GM23248 (cell line): Measurements from ENCODE around the gene HSF4. TPM values are rescaled to one million over a fixed set of nuclear protein-coding genes. Genes with fewer than 3 reads are reported as not detected.

ENCODE experiments used
- DNase-seq: peaks from one replicate; pipeline ENCODE4 v3.0.0-alpha.2; 2015
- H2AFZ ChIP-seq: fragments of 200-600 bp; sonication (generic); 2 replicates; pipeline ENCODE4 v1.6.1; 2016; ENCODE audit warnings: antibody characterized with exemption
- H3F3A ChIP-seq: fragments of 200-600 bp; sonication (generic); 2 replicates; pipeline ENCODE4 v1.6.1; 2016; ENCODE audit warnings: mild to moderate bottlenecking, antibody characterized with exemption, mixed run types; ENCODE audit not compliant: insufficient read depth
- H3K27ac ChIP-seq: fragments of 200-600 bp; sonication (generic); 2 replicates; pipeline ENCODE4 v1.5.1; 2016; ENCODE audit warnings: mild to moderate bottlenecking
- H3K27me3 ChIP-seq: fragments of 200-600 bp; sonication (generic); replicated peaks from 2 replicates; pipeline ENCODE4 v1.6.1; 2016; ENCODE audit warnings: mild to moderate bottlenecking; ENCODE audit not compliant: insufficient read depth
- H3K36me3 ChIP-seq: fragments of 200-600 bp; sonication (generic); 2 replicates; pipeline ENCODE4 v1.6.1; 2016; ENCODE audit warnings: low read depth, mild to moderate bottlenecking
- H3K4me1 ChIP-seq: fragments of 200-600 bp; sonication (generic); 2 replicates; pipeline ENCODE4 v1.6.1; 2016; ENCODE audit warnings: mild to moderate bottlenecking; ENCODE audit not compliant: insufficient read depth
- H3K4me2 ChIP-seq: fragments of 200-600 bp; sonication (generic); one replicate; pipeline ENCODE4 v1.6.1; 2016; ENCODE audit warnings: mild to moderate bottlenecking; ENCODE audit not compliant: unreplicated experiment
- H3K4me3 ChIP-seq: fragments of 200-600 bp; sonication (generic); 2 replicates; pipeline ENCODE4 v1.5.1; 2016; ENCODE audit warnings: mild to moderate bottlenecking
- H3K79me2 ChIP-seq: fragments of 200-600 bp; sonication (generic); 2 replicates; pipeline ENCODE4 v1.6.1; 2016; ENCODE audit warnings: mild to moderate bottlenecking; ENCODE audit not compliant: insufficient read depth
- H3K9ac ChIP-seq: fragments of 200-600 bp; sonication (generic); 2 replicates; pipeline ENCODE4 v1.6.1; 2016; ENCODE audit warnings: mild to moderate bottlenecking
- H3K9me2 ChIP-seq: fragments of 200-600 bp; sonication (generic); 2 replicates; pipeline ENCODE4 v1.6.1; 2016; ENCODE audit warnings: mixed run types, mild to moderate bottlenecking, moderate library complexity; ENCODE audit not compliant: insufficient read depth
- H3K9me3 ChIP-seq: fragments of 200-600 bp; sonication (generic); one replicate; pipeline ENCODE4 v1.6.1; 2017; ENCODE audit warnings: low read depth
- H4K20me1 ChIP-seq: fragments of 200-600 bp; sonication (generic); 2 replicates; pipeline ENCODE4 v1.6.0; 2016; ENCODE audit not compliant: insufficient read depth
- EZH2 ChIP-seq: fragments of 200-600 bp; sonication (generic); IDR thresholded peaks from 2 replicates; pipeline ENCODE4 v1.6.1; 2018; ENCODE audit warnings: antibody characterized with exemption, mild to moderate bottlenecking; ENCODE audit not compliant: insufficient read depth, poor library complexity, severe bottlenecking
- EZH2phosphoT487 ChIP-seq: fragments of 200-600 bp; sonication (generic); IDR thresholded peaks from 2 replicates; pipeline ENCODE4 v1.6.1; 2018; ENCODE audit warnings: antibody characterized with exemption, moderate library complexity, mild to moderate bottlenecking, low read depth; ENCODE audit not compliant: insufficient read depth
- WGBS, 2 experiments: methylation state at CpG; one replicate each; pipeline ENCODE4 v1.1.6; 2015 to 2017; ENCODE audit warnings: low lambda C conversion rate in 2 of 2, low coverage in 1 of 2; ENCODE audit errors: missing lambda C conversion rate in 2 of 2; 5-methylcytosine and 5-hydroxymethylcytosine counted together
- in situ Hi-C: fragments of 300-500 bp; cut with MboI; formaldehyde crosslinking; loops from 2 replicates; pipeline ENCODE4 v1.15.0; 2020
- polyA plus RNA-seq: library from polyadenylated mRNA; unstranded; fragments of >200 nt; fragmentation: Nextera tagmentation; extraction: Ambion mirVana; gene quantifications from 2 replicates; pipeline ENCODE4 v1.2.1, GENCODE V29; 2016
- total RNA-seq: library from RNA; depleted of rRNA; stranded (reverse); fragments of >200 nt; shearing (Covaris generic); gene quantifications from 2 replicates; pipeline ENCODE4 v1.2.3, GENCODE V29; 2014

HSF4 gene
- total and polyA plus RNA-seq, 2 experiments from 2014 or later = 3.0 to 10.8 TPM

DNA sequence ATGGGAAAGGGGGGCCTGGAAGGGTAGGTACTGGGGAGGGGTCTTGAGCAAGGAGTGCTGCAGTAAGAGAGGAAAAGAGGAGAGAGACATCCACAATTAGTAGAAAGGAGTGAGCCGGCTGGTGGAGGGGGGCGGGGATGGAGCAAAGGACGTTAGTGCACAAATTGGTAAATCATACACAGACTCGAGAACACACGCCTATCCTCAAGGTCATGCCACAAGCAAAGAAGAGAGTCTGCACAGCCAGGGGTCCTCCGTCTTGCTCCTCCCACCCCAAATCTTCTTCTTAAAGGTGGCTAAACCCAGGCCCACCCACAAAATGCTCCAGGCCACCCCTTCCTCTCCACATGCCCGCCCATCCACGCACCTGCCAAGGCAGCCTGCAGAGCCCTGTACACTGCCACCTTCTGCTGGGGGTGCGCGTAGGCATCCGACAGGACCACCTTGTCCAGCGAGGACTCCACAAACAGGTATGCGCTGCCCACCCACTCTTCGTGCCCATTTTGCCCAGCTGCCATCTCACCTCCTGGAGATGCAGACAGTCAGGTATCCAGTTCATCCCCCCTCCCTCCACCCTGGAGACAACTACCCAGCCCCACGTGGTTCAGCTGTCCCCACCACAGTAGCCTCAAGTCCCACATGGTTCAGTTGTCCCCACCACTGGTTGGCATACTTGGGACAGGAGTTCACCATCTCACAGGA is 8.3 kb upstream of the HSF4 start:
- Histone ChIP-seq H3K4me2 (no peak overlapping the region), H4K20me1 (no peaks in the 10 kb centered on the region), H2AFZ (no peak overlapping the region), H3K4me3 (no peak overlapping the region), H3K27me3 (no peaks in the 10 kb centered on the region), H3K79me2 (0 out of 2 replicates have a peak, but pooled peaks cover 4% of the 10 kb centered on the region), H3K4me1 (0 out of 2 replicates have a peak, but pooled peaks cover 4% of the 10 kb centered on the region), H3K9ac (no peak overlapping the region), H3K9me3 (no peaks in the 10 kb centered on the region), H3F3A (peaks cover 14% of the 10 kb centered on the region; the same call in 1 of the 2 replicates), H3K9me2 (no peaks in the 10 kb centered on the region), H3K27ac (no peak overlapping the region), H3K36me3 (no peaks in the 10 kb centered on the region)
- WGBS, 2 experiments = 62 to 65% methylated on average over 14 to 15 of the region's 15 CpGs
- no peak for DNase-seq
- TF ChIP-seq EZH2 (no peak), EZH2phosphoT487 (no peak)
- in situ Hi-C loops = loop anchor here (25.0 kb wide), 1 partner anchor 194 kb away; the partner anchor contains the start of gene CES3

DNA sequence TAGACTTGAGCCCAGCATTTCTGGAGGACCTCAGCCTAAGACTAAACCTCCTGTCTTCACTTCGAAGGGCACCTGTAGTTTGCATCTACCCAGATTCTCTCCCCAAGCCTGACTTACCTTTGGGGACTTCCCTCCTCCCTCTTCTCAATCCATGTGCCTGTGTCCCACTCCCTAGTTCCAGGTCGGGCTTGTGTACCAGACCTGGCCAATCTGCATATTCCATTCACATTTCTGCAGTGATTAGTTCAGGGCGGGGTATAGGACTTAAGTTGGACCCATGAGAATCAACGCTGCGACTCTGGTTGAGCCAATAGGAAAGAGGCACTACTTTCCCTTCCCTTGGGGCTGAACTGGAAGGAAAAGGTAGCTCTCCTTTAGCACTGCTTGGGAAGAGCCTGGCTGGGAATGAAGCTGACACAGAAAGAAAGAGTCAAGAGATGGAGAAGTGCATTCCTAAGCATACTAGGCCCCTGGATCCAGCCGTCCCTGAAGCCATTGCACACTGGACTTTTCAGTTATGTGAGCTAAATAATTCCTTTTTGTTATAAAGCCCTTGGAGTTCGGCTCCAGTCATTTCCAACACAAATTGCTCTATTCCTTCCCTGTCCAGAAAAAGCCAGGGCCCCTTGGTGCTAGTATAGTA is 7.3 kb upstream of the HSF4 start:
- Histone ChIP-seq H3K4me1 (no peaks in the 10 kb centered on the region), H3K27me3 (no peaks in the 10 kb centered on the region), H3K4me2 (no peak overlapping the region), H3K36me3 (no peaks in the 10 kb centered on the region), H2AFZ (no peak overlapping the region), H3F3A (peaks cover 7% of the 10 kb centered on the region; the same call in 1 of the 2 replicates), H3K4me3 (no peak overlapping the region), H3K27ac (no peak overlapping the region), H3K79me2 (0 out of 2 replicates have a peak, but pooled peaks cover 4% of the 10 kb centered on the region), H3K9me3 (no peaks in the 10 kb centered on the region), H3K9ac (no peak overlapping the region), H4K20me1 (no peaks in the 10 kb centered on the region), H3K9me2 (no peaks in the 10 kb centered on the region)
- TF ChIP-seq EZH2phosphoT487 (no peak), EZH2 (no peak)
- no peak for DNase-seq
- WGBS, 2 experiments = 56 to 59% methylated on average over 7 of the region's 7 CpGs
- in situ Hi-C loops = loop anchor here (25.0 kb wide), 1 partner anchor 195 kb away; the partner anchor contains the start of gene CES3

DNA sequence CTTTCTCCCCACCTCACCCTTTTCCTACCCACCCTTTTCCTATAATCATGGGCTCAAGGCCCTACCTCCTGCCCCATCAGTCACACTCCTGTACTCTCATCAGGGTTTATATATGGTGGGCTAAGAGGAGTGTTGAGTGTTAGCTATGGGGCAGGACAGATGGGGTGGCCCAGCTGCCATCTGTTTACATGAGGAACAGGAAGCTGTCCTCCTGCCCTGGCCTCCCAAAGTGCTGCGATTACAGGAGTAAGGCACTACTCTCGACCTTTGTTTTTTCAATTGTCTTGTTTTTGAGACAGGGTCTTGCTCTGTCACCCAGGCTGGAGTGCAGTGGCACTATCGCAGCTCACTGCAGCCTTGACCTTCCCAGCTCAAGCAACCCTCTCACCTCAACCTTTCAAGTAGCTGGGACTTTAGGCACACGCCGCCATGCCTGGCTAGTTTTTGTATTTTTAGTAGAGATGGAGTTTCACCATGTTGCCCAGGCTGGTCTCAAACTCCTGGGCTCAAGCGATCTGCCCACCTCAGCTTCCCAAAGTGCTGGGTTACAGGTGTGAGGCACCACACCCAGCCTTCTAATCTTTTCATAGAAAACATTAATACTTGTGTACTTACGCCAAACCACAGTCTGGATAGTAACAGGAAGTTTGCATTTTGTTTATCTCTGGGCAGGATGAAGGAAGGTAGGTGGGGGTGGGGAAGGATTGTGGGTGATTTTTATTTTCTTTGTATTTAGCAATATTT is 6.5 kb upstream of the HSF4 start:
- WGBS, 2 experiments = 85 to 86% methylated on average over 7 of the region's 7 CpGs
- in situ Hi-C loops = loop anchor here (25.0 kb wide), 1 partner anchor 196 kb away; the partner anchor contains the start of gene CES3

More for the DNA sequence above, 6.5 kb upstream of the HSF4 start:
- Histone ChIP-seq H3K36me3 (no peaks in the 10 kb centered on the region), H3K79me2 (0 out of 2 replicates have a peak, but pooled peaks cover 4% of the 10 kb centered on the region), H4K20me1 (no peaks in the 10 kb centered on the region), H3K27ac (no peak overlapping the region), H3K27me3 (no peaks in the 10 kb centered on the region), H3K9me3 (no peaks in the 10 kb centered on the region), H3K4me2 (no peak overlapping the region), H3F3A (peaks cover 7% of the 10 kb centered on the region; the same call in 1 of the 2 replicates), H2AFZ (no peak overlapping the region), H3K4me1 (no peaks in the 10 kb centered on the region), H3K4me3 (0 out of 2 replicates have a peak overlapping the region, but pooled peaks have one; percentile 97), H3K9ac (no peak overlapping the region), H3K9me2 (no peaks in the 10 kb centered on the region)
- no peak for DNase-seq
- TF ChIP-seq EZH2phosphoT487 (no peak), EZH2 (no peak)
